Transverse colon (tissue), 4 donors: ENCODE data around the gene ABHD12. TPM values are rescaled to one million over a fixed set of nuclear protein-coding genes. Genes with fewer than 3 reads are reported as not detected.

Experiments
- DNase-seq: peaks from one replicate; pipeline ENCODE4 v3.0.0-alpha.2; 2019
- H3K27ac ChIP-seq, 4 donors: fragments of 200-600 bp; sonication (generic); 2 replicates each; pipeline ENCODE4 v1.5.1; 2016 to 2018; ENCODE audit warnings: inconsistent platforms in 4 of 4
- H3K27me3 ChIP-seq: fragments of 200-600 bp; sonication (generic); 2 replicates; pipeline ENCODE4 v1.5.1; 2017; ENCODE audit warnings: inconsistent platforms
- H3K36me3 ChIP-seq, 4 donors: fragments of 200-600 bp; sonication (generic); 2 replicates each; pipeline ENCODE4 v1.5.1; 2017 to 2019; ENCODE audit warnings: inconsistent platforms in 4 of 4
- H3K4me1 ChIP-seq, 4 donors: fragments of 200-600 bp; sonication (generic); 2 replicates each; pipeline ENCODE4 v1.5.1; 2017 to 2020; ENCODE audit warnings: inconsistent platforms in 4 of 4
- H3K4me3 ChIP-seq, 4 donors: fragments of 200-600 bp; sonication (generic); 1 replicate in 1 of 4; 2 replicates in 3 of 4; pipeline versions ENCODE4 v1.5.1 to v1.6.1; 2017 to 2019; ENCODE audit warnings: inconsistent platforms in 4 of 4
- H3K9me3 ChIP-seq, 2 donors: fragments of 200-600 bp; sonication (generic); 2 replicates each; pipeline ENCODE4 v1.5.1; 2017 to 2019; ENCODE audit warnings: inconsistent platforms in 2 of 2
- EP300 ChIP-seq: sonication (generic); formaldehyde crosslinking; IDR thresholded peaks from one replicate; pipeline ENCODE4 v1.6.1; 2017; ENCODE audit warnings: antibody characterized with exemption, low read depth
- POLR2A ChIP-seq: fragments of 450-650 bp; IDR thresholded peaks from one replicate; pipeline ENCODE4 v1.6.1; 2016; ENCODE audit warnings: antibody characterized with exemption, mild to moderate bottlenecking, moderate library complexity
- POLR2AphosphoS5 ChIP-seq, 3 donors: sonication (generic); formaldehyde crosslinking; IDR thresholded peaks; one replicate each; pipeline ENCODE4 v1.6.1; 2016; ENCODE audit warnings: antibody characterized with exemption in 3 of 3
- WGBS, 2 donors: methylation state at CpG; one replicate each; pipeline ENCODE4 v1.1.5; 2018; ENCODE audit warnings: low coverage in 1 of 2; 5-methylcytosine and 5-hydroxymethylcytosine counted together
- in situ Hi-C, 4 donors: fragments of 200-750 bp; cut with MboI; loops; one replicate each; pipeline versions ENCODE4 v1.15.0 to v1.15.1; 2017; ENCODE audit warnings: low sequenced_read_pairs in 3 of 4, low pct_ligation_motif_present in 1 of 4, low pct_unique_long_range_greater_than_20kb in 1 of 4
- intact Hi-C: fragments of 100-400 bp; cut with DNase I; formaldehyde crosslinking; loops from one replicate; pipeline ENCODE4 v1.15.1; 2023; ENCODE audit warnings: low total_unique reads
- total RNA-seq, 4 donors: library from RNA; depleted of rRNA; stranded (reverse); fragments of >200 nt; gene quantifications; one replicate each; pipeline ENCODE4 v1.1.0, GENCODE V29; 2016
- TF ChIP-seq, protein P1 (sequence below), 5 experiments: fragments of 200-600 bp in 3 of 5; fragments of 450-650 bp in 2 of 5; sonication (generic) in 3 of 5; IDR thresholded peaks; 1 replicate in 2 of 5; 2 replicates in 3 of 5; pipeline ENCODE4 v1.5.1; 2016 to 2017; ENCODE audit warnings: antibody characterized with exemption in 5 of 5, inconsistent platforms in 3 of 5, mild to moderate bottlenecking in 2 of 5, moderate library complexity in 1 of 5

The ABHD12 gene
- total RNA-seq, 4 donors from 2014 or later, result 67.3 to 103 (median 73.4) TPM

DNA sequence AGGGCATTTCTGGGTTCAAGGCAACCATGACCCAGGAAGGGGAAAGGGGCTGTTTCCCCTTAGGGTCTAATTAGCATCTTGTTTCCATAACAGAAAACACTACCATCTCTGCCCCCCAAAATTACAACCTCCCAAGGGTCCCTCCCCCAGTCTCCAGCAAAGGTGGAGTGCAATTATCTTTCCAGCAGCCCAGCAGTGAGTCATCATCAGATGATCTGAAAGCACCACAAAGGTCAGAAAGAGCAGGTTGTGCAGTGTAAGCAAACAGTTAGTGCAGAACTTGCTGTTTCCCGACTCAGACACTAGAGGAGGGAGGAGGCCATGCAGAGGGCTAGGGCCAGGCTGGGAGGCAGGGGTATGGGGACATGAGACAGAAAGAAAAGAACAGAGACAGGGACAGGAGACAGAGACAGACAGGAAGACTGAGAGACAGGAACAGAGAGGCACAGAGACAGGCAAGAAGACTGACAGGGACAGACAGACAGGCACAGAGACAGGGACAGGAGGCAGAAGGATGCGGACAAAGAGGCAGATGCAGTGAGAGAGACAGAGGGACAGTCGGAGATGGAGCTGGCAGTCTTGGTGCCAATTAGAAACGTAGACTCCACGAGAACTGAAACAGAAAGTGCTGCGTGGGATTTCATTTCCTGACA is 80.2 kb downstream of the ABHD12 start:
- WGBS, 2 donors, result 14 to 17% methylated on average over 5 to 6 of the region's 6 CpGs
- intact Hi-C loops (no loop called here), in situ Hi-C loops (no loop called here)
- no peaks in the 10 kb centered on the region for H3K27me3 ChIP-seq
- peak overlapping the region; percentile 86 to 87 (median 87) for H3K27ac ChIP-seq
- peak overlapping the region in 1 of 4 donors; percentile 25 for H3K4me3 ChIP-seq
- peak; percentile 81 for DNase-seq
- peak; percentile 53 to 79 (median 75) for TF ChIP-seq POLR2AphosphoS5 (IDR thresholded peaks at IDR 0.05)
- TF ChIP-seq, protein P1, sequence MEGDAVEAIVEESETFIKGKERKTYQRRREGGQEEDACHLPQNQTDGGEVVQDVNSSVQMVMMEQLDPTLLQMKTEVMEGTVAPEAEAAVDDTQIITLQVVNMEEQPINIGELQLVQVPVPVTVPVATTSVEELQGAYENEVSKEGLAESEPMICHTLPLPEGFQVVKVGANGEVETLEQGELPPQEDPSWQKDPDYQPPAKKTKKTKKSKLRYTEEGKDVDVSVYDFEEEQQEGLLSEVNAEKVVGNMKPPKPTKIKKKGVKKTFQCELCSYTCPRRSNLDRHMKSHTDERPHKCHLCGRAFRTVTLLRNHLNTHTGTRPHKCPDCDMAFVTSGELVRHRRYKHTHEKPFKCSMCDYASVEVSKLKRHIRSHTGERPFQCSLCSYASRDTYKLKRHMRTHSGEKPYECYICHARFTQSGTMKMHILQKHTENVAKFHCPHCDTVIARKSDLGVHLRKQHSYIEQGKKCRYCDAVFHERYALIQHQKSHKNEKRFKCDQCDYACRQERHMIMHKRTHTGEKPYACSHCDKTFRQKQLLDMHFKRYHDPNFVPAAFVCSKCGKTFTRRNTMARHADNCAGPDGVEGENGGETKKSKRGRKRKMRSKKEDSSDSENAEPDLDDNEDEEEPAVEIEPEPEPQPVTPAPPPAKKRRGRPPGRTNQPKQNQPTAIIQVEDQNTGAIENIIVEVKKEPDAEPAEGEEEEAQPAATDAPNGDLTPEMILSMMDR (IDR thresholded peaks at IDR 0.05), result peak; percentile 46 to 94 (median 59)
- peak; percentile 41 for TF ChIP-seq POLR2A
- peak; percentile 40 for TF ChIP-seq EP300
- H3K36me3 ChIP-seq, result peaks cover 0 to 7% (median 0%) of the 10 kb centered on the region in 4 donors
- H3K9me3 ChIP-seq, result no peaks in the 10 kb centered on the region
- H3K4me1 ChIP-seq, result peaks cover 22 to 43% (median 29%) of the 10 kb centered on the region in 4 donors

DNA sequence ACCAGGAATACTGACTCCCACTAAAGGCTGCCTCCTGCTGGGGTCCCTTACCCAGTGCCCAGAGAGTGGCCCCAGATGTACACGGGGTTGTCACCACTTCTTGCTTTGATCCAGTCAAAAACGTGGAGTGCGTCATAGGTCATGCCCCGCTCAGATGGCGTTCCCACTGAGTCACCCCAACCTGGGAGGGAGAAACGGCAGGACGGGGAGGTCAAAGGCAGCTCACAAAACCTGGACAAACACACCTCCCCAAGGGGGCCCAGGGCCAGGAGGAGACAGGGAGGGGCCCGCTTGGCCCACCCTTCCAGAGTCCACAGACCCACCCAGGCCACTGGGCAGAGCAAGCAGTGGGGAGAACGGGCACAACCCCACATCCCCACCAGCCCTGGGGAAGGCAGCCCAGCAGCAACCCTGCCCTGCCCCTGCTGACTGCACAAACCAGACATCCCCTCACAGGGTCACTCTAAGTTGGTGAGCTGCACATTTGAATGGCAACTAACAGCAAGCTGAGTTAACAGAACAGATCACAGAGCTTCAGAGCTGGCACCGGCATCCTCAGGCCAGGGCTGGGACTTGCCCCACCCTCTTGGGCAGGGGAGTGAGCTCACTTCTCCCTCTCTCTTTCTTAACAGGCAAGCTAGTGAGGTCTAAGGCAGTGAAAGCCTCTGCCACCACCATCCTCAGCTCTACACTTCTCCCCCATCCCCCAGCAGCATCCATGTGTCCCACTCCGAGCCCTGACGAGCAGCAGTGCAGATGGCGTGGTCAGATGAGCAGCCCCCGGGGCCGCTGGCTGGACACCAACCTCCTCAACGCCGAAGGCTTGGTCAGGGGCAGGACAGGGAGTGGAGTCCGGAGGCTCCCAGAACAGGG is 81.0 kb downstream of the ABHD12 start:
- WGBS, 2 donors, result 43% methylated on average over 16 of the region's 18 CpGs; no CpG with 5 or more reads in 1 of the 2 donors
- TF ChIP-seq EP300 (no peak), POLR2AphosphoS5 (IDR thresholded peaks at IDR 0.05) (peak in 2 of 3 donors; percentile 9 to 45), POLR2A (peak; percentile 35)
- TF ChIP-seq, protein P1 (IDR thresholded peaks at IDR 0.05), result no peak
- in situ Hi-C loops (loop anchor here in 3 of 4 donors (10.0 kb wide), 2 partner anchors 85 to 95 kb away; partner anchors contain the start of genes GINS1 (in 2 of the 3) and ABHD12 (in 1 of the 3)), intact Hi-C loops (loop anchor here (5.0 kb wide), 1 partner anchor 88 kb away; no protein-coding TSS in a partner anchor)
- DNase-seq, result peak; percentile 77
- no peaks in the 10 kb centered on the region for H3K27me3 ChIP-seq
- no peak overlapping the region for H3K4me3 ChIP-seq
- H3K9me3 ChIP-seq, result no peaks in the 10 kb centered on the region
- H3K27ac ChIP-seq, result peak overlapping the region; percentile 86 to 87 (median 87)
- H3K4me1 ChIP-seq, result peaks cover 22 to 43% (median 29%) of the 10 kb centered on the region in 4 donors
- peaks cover 0 to 7% (median 0%) of the 10 kb centered on the region in 4 donors for H3K36me3 ChIP-seq

GRCh38 chr20:25308671-25309394 is 81.8 kb downstream of the ABHD12 start:
- Histone ChIP-seq H3K27me3 (no peaks in the 10 kb centered on the region), H3K4me1 (peaks cover 22 to 43% (median 29%) of the 10 kb centered on the region in 4 donors), H3K36me3 (peaks cover 0 to 14% (median 0%) of the 10 kb centered on the region in 4 donors), H3K27ac (peak overlapping the region; percentile 86 to 87 (median 87)), H3K4me3 (no peak overlapping the region), H3K9me3 (no peaks in the 10 kb centered on the region)
- in situ Hi-C loops (loop anchor here in 3 of 4 donors (10.0 kb wide), 2 partner anchors 86 to 96 kb away; partner anchors contain the start of genes GINS1 (in 2 of the 3) and ABHD12 (in 1 of the 3)), intact Hi-C loops (loop anchor here (5.0 kb wide), 1 partner anchor 88 kb away; no protein-coding TSS in a partner anchor)
- WGBS, 2 donors, result 77% methylated on average over 17 of the region's 17 CpGs; no CpG with 5 or more reads in 1 of the 2 donors
- TF ChIP-seq POLR2A, result no peak
- no peak for TF ChIP-seq EP300
- TF ChIP-seq, protein P1 (IDR thresholded peaks at IDR 0.05), result no peak
- TF ChIP-seq POLR2AphosphoS5 (IDR thresholded peaks at IDR 0.05), result no peak
- DNase-seq, result no peak
